ENCODE data around the gene RBM44. TPM values are rescaled to one million over a fixed set of nuclear protein-coding genes. Genes with fewer than 3 reads are reported as not detected.

The RBM44 gene
- total RNA-seq, 2 experiments from 2014 or later, result 0.37 to 0.73 TPM

DNA sequence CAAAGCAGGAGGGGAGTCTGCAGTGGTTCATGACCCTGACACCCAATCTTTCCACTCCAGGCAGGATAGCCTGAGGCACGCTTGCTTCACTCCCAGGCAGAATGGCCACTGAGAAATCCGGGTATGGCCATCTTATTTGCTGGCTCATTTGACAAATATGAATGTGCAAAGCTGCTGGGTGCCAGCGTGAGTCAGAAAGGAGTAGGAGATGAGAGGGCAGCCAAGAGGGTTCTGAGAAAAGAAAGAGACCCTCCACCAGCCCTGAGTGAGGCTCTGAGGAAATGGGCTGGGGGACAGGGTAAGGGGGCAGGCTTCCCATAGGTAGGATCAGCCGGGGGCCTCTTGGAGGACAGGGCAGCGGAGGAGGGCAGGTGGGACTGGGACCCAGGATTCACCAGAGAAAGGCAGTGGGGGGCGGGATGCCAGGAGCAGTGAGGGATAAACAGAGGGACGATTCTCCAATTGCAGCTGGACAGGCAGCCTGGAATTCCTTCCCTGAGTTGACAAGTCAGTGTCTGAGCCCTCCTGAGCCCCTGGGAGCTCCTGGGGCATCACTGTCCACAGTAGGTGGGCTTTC, 76.1 kb downstream of the RBM44 start:
- H3K27ac Mint-ChIP-seq, result no peak overlapping the region
- H3K36me3 Mint-ChIP-seq (ENCODE audit: low read depth), result no peaks in the 10 kb centered on the region
- ATAC-seq (no peak), DNase-seq (no peak)
- peaks cover 5% of the 10 kb centered on the region for H3K27me3 Mint-ChIP-seq (ENCODE audit: low read depth)
- peaks cover 15% of the 10 kb centered on the region for H3K4me1 Mint-ChIP-seq (ENCODE audit: low read depth)
- no peaks in the 10 kb centered on the region for H3K9me3 Mint-ChIP-seq (ENCODE audit: insufficient read depth)
- POLR2A ChIA-PET, result no interaction called here
- CTCF ChIA-PET, result interaction anchor here (1.2 kb wide), 1 partner anchor 48 kb away, joined by 4 read pairs; no protein-coding TSS in a partner anchor
- no peak overlapping the region for H3K4me3 Mint-ChIP-seq

DNA sequence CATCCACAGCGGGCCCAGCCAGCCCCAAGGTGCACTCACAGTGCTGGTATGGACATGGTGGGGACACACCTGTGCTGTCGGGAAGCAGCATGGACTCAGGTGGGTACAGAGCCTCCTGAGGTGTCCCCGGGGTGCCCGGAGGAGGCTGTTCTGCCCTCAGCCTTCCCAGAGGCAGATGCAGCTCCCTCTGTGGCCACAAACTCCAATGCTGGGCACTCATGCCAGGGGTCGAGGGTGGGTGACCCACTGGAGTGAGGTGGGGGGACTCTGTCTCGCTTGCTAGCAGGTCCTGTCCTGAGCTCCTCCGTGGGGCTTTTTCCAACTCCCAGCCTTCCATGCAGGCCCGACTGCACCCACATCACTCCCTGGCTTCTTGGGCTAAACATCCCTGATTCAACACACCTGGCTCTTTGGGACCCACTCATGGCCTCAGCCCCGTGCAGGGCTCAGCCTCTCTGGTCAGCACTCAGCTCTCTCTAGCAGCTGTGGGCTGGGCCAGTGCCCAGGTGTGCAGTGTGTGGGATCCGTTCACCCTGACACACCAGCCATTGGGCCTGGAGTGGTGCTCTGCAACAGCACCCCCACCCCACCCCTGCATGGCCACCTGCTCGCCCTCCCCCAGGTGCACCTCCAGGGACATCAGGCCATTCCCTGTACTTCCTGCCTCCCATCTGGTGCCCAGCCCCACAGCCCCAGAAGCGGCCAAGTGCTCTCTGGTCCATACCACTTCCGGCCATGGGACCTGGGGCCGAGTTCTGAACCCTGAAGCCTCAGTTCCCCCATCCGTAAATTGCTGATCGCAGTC, 76.9 kb downstream of the RBM44 start:
- H3K27me3 Mint-ChIP-seq (ENCODE audit: low read depth), result peaks cover 3% of the 10 kb centered on the region
- POLR2A ChIA-PET, result no interaction called here
- peaks cover 14% of the 10 kb centered on the region for H3K4me1 Mint-ChIP-seq (ENCODE audit: low read depth)
- DNase-seq (no peak), ATAC-seq (no peak)
- no peak overlapping the region for H3K4me3 Mint-ChIP-seq
- CTCF ChIA-PET, result interaction anchor here (1.2 kb wide), 1 partner anchor 48 kb away, joined by 4 read pairs; no protein-coding TSS in a partner anchor
- H3K36me3 Mint-ChIP-seq (ENCODE audit: low read depth), result no peaks in the 10 kb centered on the region
- no peak overlapping the region for H3K27ac Mint-ChIP-seq
- no peaks in the 10 kb centered on the region for H3K9me3 Mint-ChIP-seq (ENCODE audit: insufficient read depth)

DNA sequence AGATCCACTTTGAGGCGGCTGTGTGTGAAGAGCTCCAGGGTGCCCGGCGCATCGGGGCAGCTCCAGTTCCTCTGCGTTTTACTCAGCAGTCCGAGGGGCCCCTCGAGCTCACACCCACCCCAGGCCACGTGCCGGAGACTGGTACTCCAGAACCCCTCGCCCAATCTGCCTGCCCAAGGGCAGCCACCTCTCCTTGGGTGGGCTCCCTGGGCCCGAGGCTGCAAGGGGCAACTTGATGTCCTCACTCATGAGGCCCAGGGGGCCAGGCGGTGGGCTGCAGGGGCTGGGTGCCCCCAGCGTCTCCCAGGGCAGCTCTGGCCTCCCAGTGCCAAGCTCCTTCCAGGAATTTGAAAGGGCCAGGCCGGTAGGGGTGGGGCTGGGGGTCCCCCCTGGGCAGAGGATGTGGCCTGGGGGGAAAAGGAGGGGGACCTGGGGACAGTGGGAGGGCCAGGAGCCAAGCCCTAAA, 77.5 kb downstream of the RBM44 start:
- H3K4me1 Mint-ChIP-seq (ENCODE audit: low read depth), result peaks cover 12% of the 10 kb centered on the region
- H3K27me3 Mint-ChIP-seq (ENCODE audit: low read depth), result no peaks in the 10 kb centered on the region
- no peaks in the 10 kb centered on the region for H3K36me3 Mint-ChIP-seq (ENCODE audit: low read depth)
- ChIA-PET CTCF (interaction anchor here (1.2 kb wide), 1 partner anchor 47 kb away, joined by 4 read pairs; no protein-coding TSS in a partner anchor), POLR2A (no interaction called here)
- no peak overlapping the region for H3K27ac Mint-ChIP-seq
- no peak for DNase-seq
- no peaks in the 10 kb centered on the region for H3K9me3 Mint-ChIP-seq (ENCODE audit: insufficient read depth)
- ATAC-seq, result no peak
- no peak overlapping the region for H3K4me3 Mint-ChIP-seq

DNA sequence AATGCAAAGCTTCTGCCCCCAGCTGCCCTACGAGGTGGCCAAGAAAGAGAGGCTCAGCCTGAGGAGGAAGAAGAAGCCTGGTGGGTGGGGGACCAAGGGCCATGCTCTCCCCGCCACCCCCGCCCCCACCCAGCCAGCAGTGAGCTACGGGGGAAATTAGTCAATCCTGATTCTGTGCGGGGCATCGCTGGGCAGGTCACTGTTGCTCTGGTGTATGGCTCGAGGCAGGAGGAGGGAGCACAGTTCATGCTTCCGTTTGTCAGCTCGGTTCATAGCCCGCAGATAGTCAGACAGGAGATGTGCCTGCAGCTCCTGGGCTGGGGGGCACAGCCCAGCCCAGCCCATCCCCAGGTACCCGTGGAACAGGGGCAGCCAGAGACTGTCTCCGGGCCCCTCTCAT, 78.0 kb downstream of the RBM44 start:
- Mint-ChIP-seq H3K9me3 (ENCODE audit: insufficient read depth) (no peaks in the 10 kb centered on the region), H3K36me3 (ENCODE audit: low read depth) (no peaks in the 10 kb centered on the region), H3K4me1 (ENCODE audit: low read depth) (peaks cover 10% of the 10 kb centered on the region), H3K27me3 (ENCODE audit: low read depth) (no peaks in the 10 kb centered on the region), H3K27ac (no peak overlapping the region), H3K4me3 (no peak overlapping the region)
- ChIA-PET CTCF (no interaction called here), POLR2A (no interaction called here)
- no peak for ATAC-seq
- no peak for DNase-seq

DNA sequence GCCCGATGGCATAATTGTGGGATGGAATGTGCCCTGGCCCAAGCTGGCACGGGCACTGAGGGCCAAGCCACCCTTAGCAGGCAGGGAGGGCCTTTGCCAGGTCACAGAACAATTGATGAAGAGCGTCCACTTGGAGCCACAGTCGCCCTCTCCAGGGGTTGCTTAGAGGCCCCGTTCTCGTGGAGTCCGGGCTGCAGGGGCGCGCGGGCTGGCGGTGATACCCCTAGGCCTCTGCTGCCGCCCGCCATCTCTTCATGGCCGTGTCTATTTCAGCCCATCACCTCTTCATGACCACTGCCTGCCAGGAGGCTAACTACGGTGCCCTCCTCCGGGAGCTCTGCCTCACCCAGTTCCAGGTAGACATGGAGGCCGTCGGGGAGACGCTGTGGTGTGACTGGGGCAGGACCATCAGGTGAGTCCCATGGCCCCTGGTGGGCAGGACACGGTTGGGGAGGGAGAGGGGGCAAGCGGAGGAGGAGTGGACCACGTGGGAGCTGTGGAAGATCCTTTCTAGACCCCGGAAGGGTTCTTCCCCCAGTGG, 78.4 kb downstream of the RBM44 start:
- Mint-ChIP-seq H3K36me3 (ENCODE audit: low read depth) (no peaks in the 10 kb centered on the region), H3K27ac (no peak overlapping the region), H3K4me3 (no peak overlapping the region), H3K27me3 (ENCODE audit: low read depth) (no peaks in the 10 kb centered on the region), H3K4me1 (ENCODE audit: low read depth) (peaks cover 10% of the 10 kb centered on the region), H3K9me3 (ENCODE audit: insufficient read depth) (no peaks in the 10 kb centered on the region)
- no peak for DNase-seq
- ATAC-seq, result no peak
- ChIA-PET CTCF (no interaction called here), POLR2A (no interaction called here)

DNA sequence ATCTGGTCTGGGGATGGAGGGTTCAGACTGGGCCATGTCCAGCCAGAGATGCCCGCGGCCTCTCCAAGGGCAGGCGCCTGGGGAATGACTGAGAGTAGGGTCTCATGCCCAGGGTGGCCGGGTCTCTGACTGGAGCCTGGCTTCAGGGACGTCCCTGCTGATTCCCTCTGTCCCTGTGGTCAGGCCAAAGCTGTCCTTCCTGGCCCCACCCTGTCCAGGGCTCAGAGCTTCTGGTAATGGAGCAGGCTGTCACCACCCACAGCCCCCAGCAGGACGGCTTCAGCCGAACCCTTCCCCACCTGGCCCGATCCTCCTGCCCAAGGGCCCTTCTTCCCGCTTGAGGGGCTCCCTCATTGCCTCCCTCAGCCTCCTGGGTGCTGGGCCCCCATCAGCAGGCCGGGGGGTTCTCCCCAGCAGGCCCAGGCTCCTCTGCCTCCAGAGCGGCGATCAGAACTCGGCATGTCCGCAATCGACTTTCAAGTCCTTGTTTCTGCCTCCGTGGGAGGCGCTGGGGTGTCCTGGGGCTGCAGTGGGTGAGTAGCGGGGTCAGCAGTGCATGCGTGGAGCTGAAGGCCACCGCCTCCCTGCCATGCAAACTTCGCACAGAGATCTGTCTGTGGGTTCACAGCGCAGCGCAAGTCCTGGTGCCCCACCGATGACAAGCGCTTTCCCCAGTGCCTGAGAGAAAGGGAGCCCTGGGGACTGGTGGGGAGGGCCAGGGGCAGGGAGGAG, 79.2 kb downstream of the RBM44 start:
- Mint-ChIP-seq H3K9me3 (ENCODE audit: insufficient read depth) (no peaks in the 10 kb centered on the region), H3K4me1 (ENCODE audit: low read depth) (peaks cover 10% of the 10 kb centered on the region), H3K27me3 (ENCODE audit: low read depth) (no peaks in the 10 kb centered on the region), H3K36me3 (ENCODE audit: low read depth) (no peaks in the 10 kb centered on the region), H3K27ac (no peak overlapping the region), H3K4me3 (no peak overlapping the region)
- no peak for ATAC-seq
- DNase-seq, result no peak
- ChIA-PET POLR2A (no interaction called here), CTCF (no interaction called here)

DNA sequence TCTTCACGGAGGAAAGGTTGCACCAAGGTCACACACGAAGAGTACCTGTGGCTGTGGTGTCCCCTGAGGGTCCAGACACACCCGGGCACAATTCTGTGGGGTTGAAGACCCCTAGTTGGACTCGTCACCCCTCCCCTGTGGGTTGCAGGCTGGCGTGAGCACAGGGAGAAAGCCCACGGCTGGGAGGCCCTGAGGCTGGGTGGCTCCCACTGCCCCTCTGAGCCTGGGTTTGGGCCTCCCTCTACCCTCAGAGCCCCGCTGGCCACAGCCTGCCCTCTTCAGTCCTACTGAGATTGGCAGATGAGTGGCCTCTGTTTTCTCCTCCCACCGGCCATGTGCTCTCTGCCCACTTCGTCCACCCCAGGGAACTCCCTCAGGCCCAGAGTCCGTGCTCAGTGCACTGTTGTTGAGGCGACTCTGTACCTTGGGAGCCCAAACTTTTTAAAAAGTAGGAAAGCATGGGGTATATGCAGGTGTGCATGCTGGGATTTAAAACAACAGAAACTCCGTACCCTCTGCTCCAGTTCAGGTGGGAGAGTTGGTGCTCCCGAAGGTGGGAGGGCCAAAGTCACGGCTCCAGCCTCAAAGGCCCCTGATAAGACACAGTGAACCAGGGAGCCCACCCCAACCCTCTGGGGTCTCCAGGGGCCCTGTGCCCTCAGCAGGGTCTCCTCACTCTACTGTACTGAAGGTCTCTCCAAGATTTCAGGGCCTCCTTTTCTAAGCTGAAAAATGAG, 79.9 kb downstream of the RBM44 start:
- DNase-seq (no peak), ATAC-seq (no peak)
- no peak overlapping the region for H3K27ac Mint-ChIP-seq
- H3K36me3 Mint-ChIP-seq (ENCODE audit: low read depth), result no peaks in the 10 kb centered on the region
- peaks cover 5% of the 10 kb centered on the region for H3K4me1 Mint-ChIP-seq (ENCODE audit: low read depth)
- CTCF ChIA-PET, result no interaction called here
- H3K4me3 Mint-ChIP-seq, result no peak overlapping the region
- H3K27me3 Mint-ChIP-seq (ENCODE audit: low read depth), result no peaks in the 10 kb centered on the region
- H3K9me3 Mint-ChIP-seq (ENCODE audit: insufficient read depth), result no peaks in the 10 kb centered on the region
- POLR2A ChIA-PET, result no interaction called here

DNA sequence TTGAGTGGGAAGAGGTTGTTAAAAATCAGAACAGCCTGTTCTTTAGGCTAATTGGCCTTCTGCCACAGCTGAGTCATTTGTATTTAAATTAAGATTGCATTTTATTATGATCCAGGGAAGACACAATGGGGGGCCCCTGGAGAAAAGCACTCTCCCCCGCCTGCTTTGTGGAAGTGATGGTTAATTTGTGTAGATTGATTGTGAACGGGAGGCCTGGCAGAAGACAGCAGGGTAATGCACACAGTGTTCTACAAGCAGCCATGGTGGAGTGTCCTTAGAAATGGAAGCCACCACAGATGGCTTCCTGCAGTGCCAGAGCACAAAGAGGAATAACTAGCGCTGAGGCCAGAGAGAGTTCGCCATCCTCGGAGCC, 80.5 kb downstream of the RBM44 start:
- no peak for DNase-seq
- H3K27ac Mint-ChIP-seq, result no peak overlapping the region

DNA sequence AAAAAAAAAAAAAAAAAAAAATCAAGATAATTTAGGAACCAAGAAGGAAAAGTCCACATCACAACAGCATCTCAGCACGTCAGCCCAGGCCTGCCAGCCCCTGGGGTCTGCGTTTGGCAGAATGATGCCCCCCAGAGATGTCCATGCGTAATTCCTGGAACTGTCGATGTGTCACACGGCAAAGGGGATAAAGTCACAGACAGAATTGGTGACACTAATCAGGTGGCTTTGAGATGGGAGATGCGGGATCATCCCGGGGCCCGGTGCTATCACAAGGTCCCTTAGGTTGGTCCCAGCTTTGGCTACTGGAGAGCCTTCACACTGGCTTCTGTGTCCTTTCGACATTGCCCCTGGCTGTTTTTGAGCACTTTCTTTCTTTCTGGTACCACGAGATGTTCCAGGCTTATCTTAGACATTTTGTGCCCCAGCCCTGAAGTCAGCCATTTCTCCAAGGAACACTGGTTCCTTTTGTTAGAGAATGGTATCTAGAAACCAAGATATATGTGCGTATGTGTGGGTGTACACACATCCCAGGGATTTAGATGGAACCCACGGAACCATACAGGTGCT, 81.5 kb downstream of the RBM44 start:
- no peak for DNase-seq
- Mint-ChIP-seq H3K4me3 (no peak overlapping the region), H3K4me1 (ENCODE audit: low read depth) (no peaks in the 10 kb centered on the region), H3K36me3 (ENCODE audit: low read depth) (no peaks in the 10 kb centered on the region), H3K27ac (no peak overlapping the region), H3K27me3 (ENCODE audit: low read depth) (no peaks in the 10 kb centered on the region), H3K9me3 (ENCODE audit: insufficient read depth) (no peaks in the 10 kb centered on the region)
- no peak for ATAC-seq
- ChIA-PET CTCF (no interaction called here), POLR2A (no interaction called here)

More for the DNA sequence above, 80.5 kb downstream of the RBM44 start:
- Mint-ChIP-seq H3K4me1 (ENCODE audit: low read depth) (no peaks in the 10 kb centered on the region), H3K27me3 (ENCODE audit: low read depth) (no peaks in the 10 kb centered on the region), H3K36me3 (ENCODE audit: low read depth) (no peaks in the 10 kb centered on the region), H3K9me3 (ENCODE audit: insufficient read depth) (no peaks in the 10 kb centered on the region), H3K4me3 (no peak overlapping the region)
- ChIA-PET CTCF (no interaction called here), POLR2A (no interaction called here)
- no peak for ATAC-seq

DNA sequence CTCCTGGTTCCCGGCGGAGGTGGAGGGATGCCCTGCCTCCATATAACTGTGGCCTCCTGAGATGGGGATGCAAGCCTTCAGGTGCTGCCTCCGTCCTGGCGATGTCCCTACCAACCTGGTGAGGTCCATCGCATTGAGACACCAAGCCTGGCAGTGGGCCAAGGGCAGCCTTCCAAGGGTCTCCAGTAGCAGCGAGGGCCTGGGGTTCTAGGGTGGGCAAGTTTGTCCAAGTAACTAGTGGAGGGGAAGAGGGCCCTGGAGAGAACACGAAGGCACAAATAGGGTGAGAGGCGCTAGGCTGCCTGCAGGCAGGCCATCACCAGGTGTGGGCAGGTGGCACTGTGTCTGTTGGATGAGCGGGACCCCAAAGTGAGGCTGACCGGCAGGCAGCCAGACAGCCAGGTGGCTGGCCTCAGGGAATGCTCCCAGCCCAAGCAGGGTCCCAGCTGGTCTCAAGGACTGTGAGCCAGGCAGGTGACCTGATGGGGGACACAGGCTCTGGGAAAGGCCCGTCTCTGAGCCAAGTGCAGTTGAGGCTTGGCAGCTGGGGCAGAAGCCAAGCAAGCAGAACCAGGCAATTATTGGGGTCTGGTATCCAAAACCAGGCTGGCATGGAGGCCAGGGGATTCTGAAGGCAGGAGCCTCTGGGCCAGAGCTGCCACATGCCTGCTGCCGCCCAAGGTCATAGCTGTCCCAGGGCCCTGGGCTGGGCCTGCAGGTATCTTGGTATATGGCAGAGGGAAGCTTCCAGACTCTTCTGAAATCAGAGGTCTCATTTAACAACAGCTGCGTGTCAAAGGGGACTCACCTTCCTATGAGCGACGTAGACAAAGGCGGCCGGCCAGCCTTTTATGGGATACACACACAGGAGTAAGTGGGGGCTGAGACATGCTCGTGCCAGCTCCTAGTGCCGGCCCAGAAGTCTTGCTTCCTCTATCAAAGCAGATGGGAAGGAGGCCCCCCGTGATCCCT, 84.2 kb downstream of the RBM44 start:
- Mint-ChIP-seq H3K27ac (no peak overlapping the region), H3K4me3 (no peak overlapping the region), H3K4me1 (ENCODE audit: low read depth) (no peaks in the 10 kb centered on the region), H3K36me3 (ENCODE audit: low read depth) (no peaks in the 10 kb centered on the region), H3K27me3 (ENCODE audit: low read depth) (no peaks in the 10 kb centered on the region), H3K9me3 (ENCODE audit: insufficient read depth) (no peaks in the 10 kb centered on the region)
- DNase-seq, result no peak
- ATAC-seq, result no peak
- CTCF ChIA-PET, result no interaction called here
- POLR2A ChIA-PET, result no interaction called here
